Neural progenitor cell (in vitro differentiated cells): ENCODE measurements around the gene OR1A1. TPM values are rescaled to one million over a fixed set of nuclear protein-coding genes. Genes with fewer than 3 reads are reported as not detected.

ENCODE experiments used
- DNase-seq: peaks from one replicate; pipeline ENCODE4 v3.0.0-alpha.2; 2016; ENCODE audit warnings: low spot score
- H2AFZ ChIP-seq: fragments of 200-600 bp; sonication (generic); replicated peaks from 2 replicates; pipeline ENCODE4 v1.6.1; 2016; ENCODE audit warnings: antibody characterized with exemption
- H3F3A ChIP-seq: fragments of 200-600 bp; sonication (generic); 2 replicates; pipeline ENCODE4 v1.6.1; 2016; ENCODE audit warnings: antibody characterized with exemption, low read depth
- H3K27ac ChIP-seq: fragments of 200-600 bp; sonication (generic); 2 replicates; pipeline ENCODE4 v1.5.1; 2016; ENCODE audit warnings: mild to moderate bottlenecking
- H3K27me3 ChIP-seq: fragments of 200-600 bp; sonication (generic); 2 replicates; pipeline ENCODE4 v1.6.1; 2016; ENCODE audit warnings: mild to moderate bottlenecking, moderate library complexity
- H3K36me3 ChIP-seq: fragments of 200-600 bp; sonication (generic); 2 replicates; pipeline ENCODE4 v1.5.1; 2016
- H3K4me1 ChIP-seq: fragments of 200-600 bp; sonication (generic); 2 replicates; pipeline ENCODE4 v1.6.1; 2016; ENCODE audit warnings: mixed run types
- H3K4me2 ChIP-seq: fragments of 200-600 bp; sonication (generic); 2 replicates; pipeline ENCODE4 v1.6.1; 2016
- H3K4me3 ChIP-seq: fragments of 200-600 bp; sonication (generic); 2 replicates; pipeline ENCODE4 v1.5.1; 2016
- H3K79me2 ChIP-seq: fragments of 200-600 bp; sonication (generic); 2 replicates; pipeline ENCODE4 v1.6.1; 2016; ENCODE audit warnings: low read depth
- H3K9ac ChIP-seq: fragments of 200-600 bp; sonication (generic); 2 replicates; pipeline ENCODE4 v1.6.1; 2016
- H3K9me3 ChIP-seq: fragments of 200-600 bp; sonication (generic); 2 replicates; pipeline ENCODE4 v1.5.1; 2016; ENCODE audit warnings: low read depth
- H4K20me1 ChIP-seq: fragments of 200-600 bp; sonication (generic); 2 replicates; pipeline ENCODE4 v1.6.1; 2016; ENCODE audit warnings: low read depth
- H3K27ac Mint-ChIP-seq: 3 replicates; pipeline ENCODE4 v1.8.0; 2021; ENCODE audit warnings: mixed read lengths
- H3K27me3 Mint-ChIP-seq: 2 replicates; pipeline ENCODE4 v1.8.0; 2022; ENCODE audit warnings: low read depth, mild to moderate bottlenecking, inconsistent platforms, moderate library complexity, mixed read lengths; ENCODE audit not compliant: insufficient read depth
- H3K36me3 Mint-ChIP-seq: 3 replicates; pipeline ENCODE4 v1.8.0; 2021; ENCODE audit warnings: mixed read lengths
- H3K4me1 Mint-ChIP-seq: 3 replicates; pipeline ENCODE4 v1.8.0; 2021; ENCODE audit warnings: mixed read lengths
- H3K4me3 Mint-ChIP-seq: 3 replicates; pipeline ENCODE4 v1.8.0; 2021; ENCODE audit warnings: mild to moderate bottlenecking, moderate library complexity, mixed read lengths
- H3K9me3 Mint-ChIP-seq: 3 replicates; pipeline ENCODE4 v1.8.0; 2020; ENCODE audit warnings: mixed read lengths
- EZH2 ChIP-seq: fragments of 200-600 bp; sonication (generic); IDR thresholded peaks from 2 replicates; pipeline ENCODE4 v1.6.1; 2017; ENCODE audit warnings: antibody characterized with exemption, mild to moderate bottlenecking, moderate library complexity
- EZH2phosphoT487 ChIP-seq: fragments of 200-600 bp; sonication (generic); IDR thresholded peaks from 2 replicates; pipeline ENCODE4 v1.6.1; 2017; ENCODE audit warnings: antibody characterized with exemption
- total RNA-seq: library from RNA; depleted of rRNA; stranded (reverse); fragments of >200 nt; gene quantifications from 2 replicates; pipeline ENCODE4 v1.2.3, GENCODE V29; 2015; ENCODE audit warnings: low replicate concordance
- TF ChIP-seq, protein P1 (sequence below): fragments of 200-600 bp; sonication (generic); IDR thresholded peaks from 2 replicates; pipeline ENCODE4 v1.5.1; 2017; ENCODE audit warnings: antibody characterized with exemption, mild to moderate bottlenecking

The OR1A1 gene, protein sequence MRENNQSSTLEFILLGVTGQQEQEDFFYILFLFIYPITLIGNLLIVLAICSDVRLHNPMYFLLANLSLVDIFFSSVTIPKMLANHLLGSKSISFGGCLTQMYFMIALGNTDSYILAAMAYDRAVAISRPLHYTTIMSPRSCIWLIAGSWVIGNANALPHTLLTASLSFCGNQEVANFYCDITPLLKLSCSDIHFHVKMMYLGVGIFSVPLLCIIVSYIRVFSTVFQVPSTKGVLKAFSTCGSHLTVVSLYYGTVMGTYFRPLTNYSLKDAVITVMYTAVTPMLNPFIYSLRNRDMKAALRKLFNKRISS
- total RNA-seq, result not detected in 2 replicates

DNA sequence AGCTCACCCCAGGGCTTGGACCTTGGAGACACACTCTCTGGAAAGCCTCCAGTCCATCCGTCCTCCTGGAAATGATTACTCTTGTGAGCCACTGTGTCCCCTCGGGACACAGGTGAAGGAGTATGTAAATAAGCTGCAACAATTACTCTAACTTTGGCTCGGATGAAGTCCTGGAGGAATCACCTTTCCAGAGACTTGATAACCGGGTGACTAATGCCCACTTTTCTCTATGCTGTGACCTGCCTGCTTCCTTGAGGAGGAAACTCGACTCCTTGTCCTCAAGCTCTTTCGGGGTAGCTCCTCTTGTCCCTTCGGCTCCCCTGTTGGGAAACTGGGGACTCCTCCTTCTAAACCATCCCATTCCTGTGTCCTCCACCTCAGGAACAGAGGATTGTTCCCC, at the start of gene OR1A1:
OR1A1 (plus strand) TSS at position 301 of the 400 bp plus-strand sequence. CDS start 7,954 bp downstream, outside the sequence.
- Mint-ChIP-seq H3K36me3 (no peaks in the 10 kb centered on the region), H3K27me3 (peaks cover 4% of the 10 kb centered on the region), H3K27ac (no peak within 1 kb of the TSS), H3K4me3 (no peak within 1 kb of the TSS), H3K4me1 (no peaks in the 10 kb centered on the region), H3K9me3 (peaks cover 3% of the 10 kb centered on the region)
- Histone ChIP-seq H3K9ac (no peak within 1 kb of the TSS), H4K20me1 (no peaks in the 10 kb centered on the region), H3K4me2 (no peak within 1 kb of the TSS), H3K36me3 (no peaks in the 10 kb centered on the region), H3K79me2 (no peaks in the 10 kb centered on the region), H2AFZ (no peak within 1 kb of the TSS), H3K4me1 (no peaks in the 10 kb centered on the region), H3K27me3 (no peaks in the 10 kb centered on the region), H3K9me3 (peaks cover 5% of the 10 kb centered on the region), H3K27ac (no peak within 1 kb of the TSS), H3F3A (no peaks in the 10 kb centered on the region), H3K4me3 (no peak within 1 kb of the TSS)
- TF ChIP-seq EZH2phosphoT487 (no peak), EZH2 (no peak)
- TF ChIP-seq, protein P1, sequence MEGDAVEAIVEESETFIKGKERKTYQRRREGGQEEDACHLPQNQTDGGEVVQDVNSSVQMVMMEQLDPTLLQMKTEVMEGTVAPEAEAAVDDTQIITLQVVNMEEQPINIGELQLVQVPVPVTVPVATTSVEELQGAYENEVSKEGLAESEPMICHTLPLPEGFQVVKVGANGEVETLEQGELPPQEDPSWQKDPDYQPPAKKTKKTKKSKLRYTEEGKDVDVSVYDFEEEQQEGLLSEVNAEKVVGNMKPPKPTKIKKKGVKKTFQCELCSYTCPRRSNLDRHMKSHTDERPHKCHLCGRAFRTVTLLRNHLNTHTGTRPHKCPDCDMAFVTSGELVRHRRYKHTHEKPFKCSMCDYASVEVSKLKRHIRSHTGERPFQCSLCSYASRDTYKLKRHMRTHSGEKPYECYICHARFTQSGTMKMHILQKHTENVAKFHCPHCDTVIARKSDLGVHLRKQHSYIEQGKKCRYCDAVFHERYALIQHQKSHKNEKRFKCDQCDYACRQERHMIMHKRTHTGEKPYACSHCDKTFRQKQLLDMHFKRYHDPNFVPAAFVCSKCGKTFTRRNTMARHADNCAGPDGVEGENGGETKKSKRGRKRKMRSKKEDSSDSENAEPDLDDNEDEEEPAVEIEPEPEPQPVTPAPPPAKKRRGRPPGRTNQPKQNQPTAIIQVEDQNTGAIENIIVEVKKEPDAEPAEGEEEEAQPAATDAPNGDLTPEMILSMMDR, result no peak
- DNase-seq, result no peak

DNA sequence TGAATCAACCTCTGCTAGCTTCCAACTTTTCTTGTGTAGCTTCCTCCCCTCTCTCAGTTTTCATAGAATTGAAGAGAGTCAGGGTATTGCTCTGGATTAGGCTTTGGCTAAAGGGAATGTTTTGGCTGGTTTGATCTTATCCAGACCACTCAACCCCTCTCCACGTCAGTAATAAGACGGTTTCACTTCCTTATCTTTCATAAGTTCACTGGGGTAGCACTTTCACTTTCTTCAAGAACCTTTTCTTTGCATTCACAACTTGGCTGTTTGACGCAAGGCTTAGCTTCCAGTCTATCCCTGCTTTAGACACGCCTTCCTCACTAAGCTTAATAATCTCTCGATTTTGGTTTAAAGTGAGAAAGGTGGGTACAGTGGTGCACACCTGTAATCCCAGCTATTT, 39.9 kb upstream of the OR1A1 start:
- Histone ChIP-seq H3K4me3 (no peak overlapping the region), H3K9ac (no peak overlapping the region), H3K9me3 (peaks cover 14% of the 10 kb centered on the region), H3K4me2 (no peak overlapping the region), H3K36me3 (no peaks in the 10 kb centered on the region), H3K79me2 (no peaks in the 10 kb centered on the region), H3K27ac (no peak overlapping the region), H3F3A (no peaks in the 10 kb centered on the region), H3K27me3 (no peaks in the 10 kb centered on the region), H2AFZ (no peak overlapping the region), H4K20me1 (no peaks in the 10 kb centered on the region), H3K4me1 (no peaks in the 10 kb centered on the region)
- no peak for TF ChIP-seq EZH2phosphoT487
- no peak for TF ChIP-seq EZH2
- TF ChIP-seq, protein P1, result no peak
- no peak for DNase-seq
- Mint-ChIP-seq H3K36me3 (no peaks in the 10 kb centered on the region), H3K27me3 (peaks cover 10% of the 10 kb centered on the region), H3K4me3 (no peak overlapping the region), H3K27ac (no peak overlapping the region), H3K4me1 (no peaks in the 10 kb centered on the region), H3K9me3 (peaks cover 13% of the 10 kb centered on the region)

DNA sequence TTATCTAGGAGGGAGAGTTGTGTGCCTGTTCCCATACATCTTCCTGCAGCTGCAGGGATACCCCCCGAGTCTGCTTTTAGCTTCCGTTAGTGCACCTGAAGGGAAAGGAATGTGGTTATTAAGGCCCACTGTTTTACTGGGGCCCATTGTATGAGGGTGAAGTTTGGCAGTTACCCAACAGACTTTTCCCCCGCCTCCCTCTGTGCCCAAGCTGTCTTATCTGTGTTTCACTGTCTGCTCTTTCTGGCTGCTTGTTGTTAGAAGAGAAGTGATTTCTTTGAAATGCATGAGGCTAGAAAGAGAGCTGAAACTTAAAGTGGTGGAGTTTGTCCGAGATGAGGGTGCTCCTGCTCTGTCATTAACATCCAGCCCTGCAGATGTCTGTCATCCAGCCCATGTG, 17.5 kb upstream of the OR1A1 start:
- Mint-ChIP-seq H3K27me3 (peaks cover 9% of the 10 kb centered on the region), H3K4me1 (no peaks in the 10 kb centered on the region), H3K9me3 (no peaks in the 10 kb centered on the region), H3K36me3 (no peaks in the 10 kb centered on the region), H3K4me3 (no peak overlapping the region), H3K27ac (no peak overlapping the region)
- H2AFZ ChIP-seq, result no peak overlapping the region
- no peak for DNase-seq
- H3K79me2 ChIP-seq, result no peaks in the 10 kb centered on the region
- H3K27me3 ChIP-seq, result no peaks in the 10 kb centered on the region
- H3K4me3 ChIP-seq, result no peak overlapping the region
- peaks cover 39% of the 10 kb centered on the region for H3K9me3 ChIP-seq
- TF ChIP-seq EZH2 (no peak), EZH2phosphoT487 (no peak)
- TF ChIP-seq, protein P1, result no peak
- H3K36me3 ChIP-seq, result no peaks in the 10 kb centered on the region
- no peaks in the 10 kb centered on the region for H3F3A ChIP-seq
- no peaks in the 10 kb centered on the region for H3K4me1 ChIP-seq
- H3K27ac ChIP-seq, result no peak overlapping the region
- no peak overlapping the region for H3K9ac ChIP-seq
- no peak overlapping the region for H3K4me2 ChIP-seq
- no peaks in the 10 kb centered on the region for H4K20me1 ChIP-seq
